ENCODE measurements around the gene TEX52.

Gene TEX52

GRCh38 chr12:2835691-2836403, 21.0 kb downstream of the TEX52 start:
- in situ Hi-C loops (cut with MboI; ENCODE audit: low pct_unique_long_range_greater_than_20kb, low sequenced_read_pairs), result no loop called here
- DNase-seq, result no peak

- DNase-seq, result no peak
- in situ Hi-C loops (cut with MboI; ENCODE audit: low pct_unique_long_range_greater_than_20kb, low sequenced_read_pairs), result no loop called here
These were observed 22.0 kb downstream of the TEX52 start, which contains the start of gene NRIP2 for GRCh38 chr12:2834581-2835491. TSS of gene NRIP2 (minus strand) at chr12:2835035. CDS start at chr12:2834983, 52 bp downstream.

GRCh38 chr12:2833810-2834209, 23.0 kb downstream of the TEX52 start:
- in situ Hi-C loops (cut with MboI; ENCODE audit: low pct_unique_long_range_greater_than_20kb, low sequenced_read_pairs), result no loop called here
- DNase-seq, result no peak

- no peak for DNase-seq
- in situ Hi-C loops (cut with MboI; ENCODE audit: low pct_unique_long_range_greater_than_20kb, low sequenced_read_pairs), result no loop called here
These were observed 23.5 kb downstream of the TEX52 start for GRCh38 chr12:2833327-2833726.

GRCh38 chr12:2832550-2833127, 24.2 kb downstream of the TEX52 start:
- in situ Hi-C loops (cut with MboI; ENCODE audit: low pct_unique_long_range_greater_than_20kb, low sequenced_read_pairs), result no loop called here
- no peak for DNase-seq

GRCh38 chr12:2829275-2829674, 27.6 kb downstream of the TEX52 start:
- DNase-seq, result no peak
- in situ Hi-C loops (cut with MboI; ENCODE audit: low pct_unique_long_range_greater_than_20kb, low sequenced_read_pairs), result no loop called here

- in situ Hi-C loops (cut with MboI; ENCODE audit: low pct_unique_long_range_greater_than_20kb, low sequenced_read_pairs), result no loop called here
- DNase-seq, result no peak
These were observed 29.9 kb downstream of the TEX52 start for GRCh38 chr12:2826721-2827515.

GRCh38 chr12:2826036-2826435, 30.8 kb downstream of the TEX52 start:
- in situ Hi-C loops (cut with MboI; ENCODE audit: low pct_unique_long_range_greater_than_20kb, low sequenced_read_pairs), result no loop called here
- no peak for DNase-seq

GRCh38 chr12:2825132-2825531, 31.7 kb downstream of the TEX52 start:
- DNase-seq, result no peak
- in situ Hi-C loops (cut with MboI; ENCODE audit: low pct_unique_long_range_greater_than_20kb, low sequenced_read_pairs), result no loop called here

GRCh38 chr12:2824541-2824940, 32.3 kb downstream of the TEX52 start:
- in situ Hi-C loops (cut with MboI; ENCODE audit: low pct_unique_long_range_greater_than_20kb, low sequenced_read_pairs), result no loop called here
- no peak for DNase-seq

- DNase-seq, result no peak
- in situ Hi-C loops (cut with MboI; ENCODE audit: low pct_unique_long_range_greater_than_20kb, low sequenced_read_pairs), result no loop called here
These were observed 33.4 kb downstream of the TEX52 start for GRCh38 chr12:2823483-2823882.

- in situ Hi-C loops (cut with MboI; ENCODE audit: low pct_unique_long_range_greater_than_20kb, low sequenced_read_pairs), result no loop called here
- no peak for DNase-seq
These were observed 36.4 kb downstream of the TEX52 start for GRCh38 chr12:2820432-2820831.

- in situ Hi-C loops (cut with MboI; ENCODE audit: low pct_unique_long_range_greater_than_20kb, low sequenced_read_pairs), result no loop called here
These were observed 37.0 kb downstream of the TEX52 start for GRCh38 chr12:2819810-2820209.

GRCh38 chr12:2813214-2814185, 43.3 kb downstream of the TEX52 start:
- peak; percentile 72 for DNase-seq
- in situ Hi-C loops (cut with MboI; ENCODE audit: low pct_unique_long_range_greater_than_20kb, low sequenced_read_pairs), result no loop called here

More at GRCh38 chr12:2819810-2820209, 37.0 kb downstream of the TEX52 start:
- no peak for DNase-seq

- peak; percentile 99 for DNase-seq
- in situ Hi-C loops (cut with MboI; ENCODE audit: low pct_unique_long_range_greater_than_20kb, low sequenced_read_pairs), result no loop called here
These were observed 44.3 kb downstream of the TEX52 start, which contains the start of gene ITFG2 for GRCh38 chr12:2812290-2813213. TSS of gene ITFG2 (plus strand) at chr12:2812668. CDS start at chr12:2812761, 93 bp downstream.

- DNase-seq, result no peak
- in situ Hi-C loops (cut with MboI; ENCODE audit: low pct_unique_long_range_greater_than_20kb, low sequenced_read_pairs), result no loop called here
These were observed 45.0 kb downstream of the TEX52 start for GRCh38 chr12:2811801-2812200.

GRCh38 chr12:2806700-2807099, 50.1 kb downstream of the TEX52 start:
- no peak for DNase-seq
- in situ Hi-C loops (cut with MboI; ENCODE audit: low pct_unique_long_range_greater_than_20kb, low sequenced_read_pairs), result no loop called here
